ENCODE results near the gene ARFRP1.

Gene ARFRP1
- total RNA-seq: 82.5 to 140 (median 98.4) reads per million in 4 experiments

GRCh38 chr20:63707558-63708300 lies at the start of gene ARFRP1, which contains the start of gene ZGPAT:
Gene ARFRP1 (minus strand): TSS chr20:63707976. CDS start chr20:63707091, 885 bp downstream.
Gene ZGPAT (plus strand): TSS chr20:63708039. CDS start chr20:63708581, 542 bp downstream.
- peak; percentile 64 for DNase-seq

- DNase-seq: no peak
These were observed 48.8 kb upstream of the ARFRP1 start for GRCh38 chr20:63756648-63756991.

- DNase-seq: no peak
These were observed 48.3 kb upstream of the ARFRP1 start for GRCh38 chr20:63755933-63756647.

- DNase-seq: no peak
These were observed 46.2 kb upstream of the ARFRP1 start for GRCh38 chr20:63754008-63754407.

- DNase-seq: no peak
These were observed 45.6 kb upstream of the ARFRP1 start for GRCh38 chr20:63753381-63753780.

GRCh38 chr20:63752411-63753101 lies 44.8 kb upstream of the ARFRP1 start:
- no peak for DNase-seq

- DNase-seq: peak; percentile 23
These were observed 43.9 kb upstream of the ARFRP1 start for GRCh38 chr20:63751471-63752271.

DNA sequence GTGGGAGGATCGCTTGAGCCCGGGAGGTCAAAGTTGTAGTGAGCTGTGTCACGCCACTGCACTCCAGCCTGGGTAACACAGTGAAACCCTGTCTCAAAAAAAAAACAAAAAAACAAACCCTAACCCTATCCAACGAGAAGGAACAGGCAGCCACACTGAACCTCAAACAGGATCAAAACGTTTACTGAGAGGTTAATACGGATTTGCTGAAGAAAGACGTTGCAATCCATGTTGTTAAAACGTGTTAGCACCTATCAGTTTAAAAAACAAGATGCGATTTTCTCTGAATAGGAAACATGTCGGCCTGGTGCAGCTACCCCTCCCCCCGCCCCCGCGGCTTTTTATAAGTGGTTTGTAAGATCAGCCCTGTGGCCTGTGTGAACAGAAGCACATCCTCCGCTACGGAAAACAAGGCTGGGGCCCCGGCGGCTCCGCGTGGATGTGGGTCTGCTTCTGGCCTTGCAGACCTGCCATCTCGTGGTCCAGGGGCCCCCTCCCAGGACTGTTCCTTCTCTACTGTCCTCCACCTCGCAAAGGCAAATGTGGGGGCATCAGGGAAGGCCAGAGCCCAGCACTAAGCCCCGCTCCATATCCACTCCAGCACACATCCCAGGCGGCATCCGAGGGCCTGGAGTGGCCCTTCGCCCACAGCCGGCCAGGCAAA lies 43.2 kb upstream of the ARFRP1 start:
- peak; percentile 48 for DNase-seq

DNA sequence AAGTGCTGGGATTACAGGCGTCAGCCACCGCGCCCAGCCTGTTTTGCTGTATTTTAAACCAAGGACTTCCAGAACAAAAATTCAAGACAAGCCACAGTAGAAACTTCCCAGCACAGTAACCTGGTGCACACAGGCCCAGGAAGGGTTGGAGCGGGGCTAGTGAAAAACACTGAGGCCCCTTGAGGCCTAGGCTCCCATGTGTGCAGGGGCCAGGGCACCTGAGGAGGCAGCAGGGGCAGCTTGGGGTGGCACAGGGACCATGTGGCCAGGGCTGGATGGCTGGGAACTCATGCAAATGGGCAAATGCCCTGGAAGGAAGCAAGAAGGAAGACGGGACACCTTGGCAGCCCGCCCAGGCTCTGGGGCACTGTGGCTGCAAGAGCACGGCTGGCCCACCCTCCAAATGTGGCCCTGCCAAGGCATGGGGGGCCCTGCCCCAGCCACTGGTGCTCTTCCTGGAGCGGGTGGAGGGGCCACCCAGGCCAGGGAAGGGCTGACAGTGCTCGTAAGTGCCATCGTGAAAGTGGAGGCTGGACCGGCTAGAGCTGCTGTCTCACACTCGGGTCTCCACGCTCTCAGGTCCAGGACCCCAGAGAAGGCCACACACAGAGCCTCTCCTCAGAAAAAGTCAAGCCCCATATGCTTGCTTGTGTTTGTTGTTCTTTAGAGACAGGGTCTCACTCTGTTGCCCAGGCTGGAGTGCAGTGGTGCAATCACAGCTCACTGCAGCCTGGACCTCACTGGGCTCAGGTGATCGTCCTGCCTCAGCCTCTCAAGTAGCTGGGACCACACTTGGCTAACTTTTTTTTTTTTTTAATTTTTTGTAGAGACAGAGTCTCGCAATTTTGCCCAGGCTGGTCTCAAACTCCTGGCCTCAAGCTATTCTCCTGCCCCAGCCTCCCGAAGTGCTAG lies 42.1 kb upstream of the ARFRP1 start:
- DNase-seq: no peak

DNA sequence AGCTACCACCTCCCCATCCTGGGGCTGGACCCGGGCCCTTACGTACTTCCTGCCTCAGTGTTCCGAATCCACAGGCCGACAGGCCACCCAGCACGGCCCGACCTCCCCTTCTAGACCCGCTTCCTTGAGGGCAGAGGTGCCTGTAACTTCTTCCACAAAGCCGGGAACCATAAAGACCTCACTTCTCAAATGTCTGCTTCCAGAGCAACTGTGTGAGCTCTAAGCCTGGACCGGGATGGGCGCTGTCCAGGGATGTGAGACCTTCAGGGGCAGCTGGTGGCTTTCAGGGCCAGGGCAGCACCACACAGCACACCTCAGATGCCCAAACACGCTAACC lies 41.1 kb upstream of the ARFRP1 start:
- DNase-seq: no peak

- no peak for DNase-seq
These were observed 40.5 kb upstream of the ARFRP1 start for GRCh38 chr20:63748070-63748933.

GRCh38 chr20:63747622-63748069 lies 39.9 kb upstream of the ARFRP1 start:
- no peak for DNase-seq

DNA sequence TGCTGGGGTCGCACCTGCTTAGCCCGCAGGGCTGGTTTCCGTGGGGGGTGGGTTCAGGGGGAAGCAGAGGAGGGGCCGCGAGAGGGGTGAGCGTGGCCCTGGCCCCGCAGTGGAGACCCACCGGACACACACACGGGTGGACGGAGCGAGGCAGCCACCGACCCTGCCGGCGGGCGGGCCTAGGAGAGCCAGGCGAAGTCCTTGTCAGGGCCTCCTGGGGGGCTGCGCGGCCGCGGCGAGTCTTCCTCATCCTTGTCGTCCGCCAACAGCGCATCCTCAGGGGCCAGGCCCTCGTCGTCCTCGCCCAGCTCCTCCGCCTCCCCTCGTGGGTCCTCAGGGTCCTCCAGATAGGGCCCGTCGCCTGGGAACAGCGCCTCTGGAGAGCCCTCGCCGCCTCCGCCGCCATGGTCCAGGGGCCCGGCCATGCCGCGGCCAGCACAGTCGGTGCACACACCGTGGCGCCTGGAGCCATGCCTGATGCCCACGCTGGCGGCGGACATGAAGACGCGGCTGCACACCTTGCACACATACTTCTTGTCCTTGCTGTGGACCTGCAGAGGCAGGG lies 39.1 kb upstream of the ARFRP1 start:
- DNase-seq: no peak

DNA sequence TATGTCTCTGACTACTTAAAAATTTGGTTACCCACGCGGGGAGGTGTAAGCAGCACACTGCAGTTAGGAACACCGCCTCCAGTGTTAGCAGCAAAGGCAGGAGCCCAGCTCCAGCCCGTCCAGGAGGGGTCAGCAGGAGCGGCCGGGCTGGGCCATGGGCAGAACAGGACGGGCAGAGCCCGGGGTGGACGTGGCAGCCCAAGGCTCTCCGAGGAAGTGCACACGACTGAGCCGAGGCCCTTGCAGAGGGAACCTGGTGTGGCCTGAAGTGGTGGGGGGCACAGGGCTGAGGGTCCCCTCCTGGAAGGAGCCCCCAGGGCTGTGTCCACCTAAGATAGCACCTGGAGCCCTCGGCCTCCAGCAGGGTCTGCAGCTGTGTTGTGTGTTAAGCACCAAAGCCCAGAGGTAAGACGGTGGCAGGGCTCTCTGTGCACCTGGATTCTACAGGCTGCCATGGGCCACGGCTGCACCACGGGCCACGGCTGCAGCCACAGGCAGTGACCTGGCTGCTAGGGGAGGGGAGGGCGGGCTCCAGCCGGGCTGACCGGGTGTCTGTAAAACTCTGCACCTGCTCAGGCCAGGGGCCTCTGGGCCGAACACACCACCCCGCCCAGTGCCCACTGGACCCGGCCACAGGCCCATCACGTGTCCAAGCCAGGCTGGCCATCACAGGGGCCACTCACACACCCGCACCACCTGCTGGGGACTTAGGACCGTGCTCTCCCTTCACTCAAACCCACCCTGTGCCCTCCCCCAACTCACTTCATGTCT lies 38.4 kb upstream of the ARFRP1 start:
- DNase-seq: no peak

DNA sequence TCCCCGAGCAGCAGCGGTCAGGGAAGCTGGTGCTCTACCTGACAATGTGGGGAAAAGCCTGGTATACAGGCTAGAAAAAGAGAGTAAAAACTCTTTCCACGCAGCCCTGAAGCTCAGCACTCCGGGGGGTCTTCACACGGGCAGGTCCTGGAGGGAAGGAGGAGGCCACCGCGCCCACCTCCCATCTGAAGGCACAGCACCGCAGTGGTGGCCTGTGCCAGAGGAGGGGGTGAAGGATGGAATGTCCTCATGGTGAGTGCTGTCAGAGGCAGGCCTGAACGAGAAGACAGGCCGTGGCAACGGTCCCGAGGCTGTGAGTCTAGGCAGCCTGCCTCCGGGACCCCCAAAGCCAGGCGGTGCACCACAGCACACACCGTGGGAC lies 37.6 kb upstream of the ARFRP1 start:
- no peak for DNase-seq

DNA sequence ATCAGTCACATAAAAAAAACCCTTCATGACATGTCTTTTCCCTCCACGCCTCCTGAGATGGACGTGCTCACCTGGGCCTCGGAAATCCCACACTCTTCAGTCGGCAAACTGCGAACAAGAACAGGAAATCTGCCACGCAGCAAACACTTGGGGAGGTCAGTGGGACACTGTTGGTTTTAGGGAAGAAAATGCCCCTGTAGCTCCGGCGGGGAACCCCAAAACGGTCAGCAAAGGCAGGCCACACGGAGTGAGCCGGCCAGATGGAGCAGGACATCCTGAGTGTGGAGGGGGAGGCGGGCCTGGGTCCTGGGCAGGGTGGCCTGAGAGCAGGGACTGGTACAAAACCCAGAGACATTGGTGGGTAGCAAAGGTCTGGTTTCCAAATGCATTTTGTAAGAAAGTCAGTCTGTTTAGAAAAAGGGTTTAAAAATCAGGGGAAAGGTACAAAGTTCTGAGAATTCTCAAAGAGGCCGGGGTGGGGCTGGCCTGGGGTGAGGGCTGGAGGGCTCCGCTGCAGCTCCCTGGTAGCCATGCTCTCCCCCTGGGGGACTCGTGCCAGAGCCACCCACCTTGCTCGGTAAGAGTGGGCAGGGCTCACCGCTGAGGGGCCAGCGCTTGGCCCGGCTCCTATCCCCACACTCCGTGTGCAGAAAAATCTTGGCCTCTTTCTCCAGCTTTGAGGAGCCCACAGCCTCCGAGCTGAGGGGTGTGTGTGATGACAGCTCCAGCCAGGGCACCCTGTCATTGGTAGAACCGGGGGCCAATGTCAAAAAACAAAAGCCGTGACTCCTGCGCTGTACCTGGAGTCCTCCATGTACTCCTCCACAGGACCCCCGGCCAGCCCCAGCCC lies 37.0 kb upstream of the ARFRP1 start:
- no peak for DNase-seq

DNA sequence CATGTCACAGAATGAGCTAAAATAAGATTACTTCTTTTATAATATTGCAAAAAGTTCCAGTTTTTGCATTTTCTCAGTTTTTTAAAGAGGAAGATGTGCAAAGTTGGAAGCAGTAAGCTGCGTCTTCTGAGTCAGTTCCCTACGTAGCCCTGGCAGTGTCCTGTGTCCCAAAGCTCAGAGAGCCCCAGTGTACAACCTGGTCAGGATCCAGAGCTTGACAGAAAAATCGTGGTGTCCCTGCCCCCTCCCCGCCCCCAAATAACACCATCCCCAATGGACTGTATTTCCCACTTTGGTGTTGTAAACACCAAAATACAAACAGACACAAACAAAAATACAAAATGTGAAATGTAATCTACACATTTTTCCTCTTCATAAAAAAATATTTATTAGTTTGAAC lies 36.4 kb upstream of the ARFRP1 start:
- DNase-seq: no peak

All from effector CD8-positive, alpha-beta T cell (primary cell).